Adrenal gland (tissue), 12 donors: ENCODE results near the gene CEP126. TPM values are rescaled to one million over a fixed set of nuclear protein-coding genes. Genes with fewer than 3 reads are reported as not detected.

Experiments
- polyA plus RNA-seq, 3 donors: library from polyadenylated mRNA; stranded (reverse); fragments of 200-250 nt in 2 of 3; fragments of 350-450 nt in 1 of 3; fragmentation: Illumina TruSeq in 1 of 3; extraction: RNeasy Lipid Tissue Mini Kit (QIAGEN cat#74804) in 1 of 3; gene quantifications; one replicate each; pipeline ENCODE4 v1.2.3, GENCODE V29; 2013 to 2014
- total RNA-seq, 9 donors: library from RNA; depleted of rRNA in 4 of 9; stranded (reverse); fragments of >200 nt in 4 of 9; fragments of 120-200 nt in 1 of 9; fragmentation: NEBNext Ultra II Directional in 1 of 9; extraction: Animal tissue kit (Norgen Biotek cat#: 25700) in 1 of 9; gene quantifications; one replicate each; pipeline versions ENCODE4 v1.1.0 to v1.2.4, GENCODE V29; 2013 to 2023
- donor health status: healthy with polysubstance abuse.
- donor health status: Bipolar disorder and iron deficiency.
- donor health status: DM: yes; HTN: yes; CAD: no.
- donor health status: DM: no; HTN: no; CAD: no.
- donor health status: DM: no; HTN: no; CAD: no.
- donor health status: DM: yes; HTN: yes; CAD: no.

Gene CEP126
- total and polyA plus RNA-seq, 12 donors, result 1.7 to 18.9 (median 4.8) TPM

Other genes starting within 250 kb of the CEP126 start
- gene ANGPTL5, start 1.5 kb downstream of the CEP126 start, total RNA-seq, result under 1 TPM in 6 of 9 donors, not detected in 3; 0.06 to 0.58 (median 0.19) TPM
- gene ANGPTL5, start 1.5 kb downstream of the CEP126 start, polyA plus RNA-seq, result under 1 TPM; 0.08 to 0.22 (median 0.13) TPM
- 1 to 10 TPM; 2.7 to 9.5 (median 3.3) TPM for gene CFAP300, start 132.4 kb downstream of the CEP126 start, total RNA-seq
- gene CFAP300, start 132.4 kb downstream of the CEP126 start, polyA plus RNA-seq, result 1 to 10 TPM; 4.3 to 5.2 (median 4.6) TPM
- gene YAP1, start 195.4 kb downstream of the CEP126 start, total RNA-seq, result 100 to 1,000 TPM in 5 of 9 donors, 10 to 100 TPM in 4; 34.9 to 135 (median 102) TPM
- gene YAP1, start 195.4 kb downstream of the CEP126 start, polyA plus RNA-seq, result 10 to 100 TPM; 16.3 to 39.0 (median 19.8) TPM